Activated CD4-positive, alpha-beta T cell treated with anti-CD3 and anti-CD28 coated beads, Interleukin-2, amount 10 ng/mL, durations not matched to agents 24 days and 14 days (primary cell): ENCODE data around the gene ZNF414. TPM values are rescaled to one million over a fixed set of nuclear protein-coding genes. Genes with fewer than 3 reads are reported as not detected.
A peak's percentile ranks its signal among the peaks of the same experiment; 100 is the strongest.
"Not testable (repeated sequence)": the region's sequence is repeated elsewhere in the genome, so short reads cannot be mapped to it uniquely, and the experiment has no call there.

ENCODE experiments used
- DNase-seq: peaks from one replicate; pipeline ENCODE4 v3.0.0; 2022
- H3K27ac Mint-ChIP-seq: one replicate; pipeline ENCODE4 v1.8.0; 2022; ENCODE audit warnings: mild to moderate bottlenecking, mixed read lengths
- H3K27me3 Mint-ChIP-seq: one replicate; pipeline ENCODE4 v1.8.0; 2022; ENCODE audit warnings: mixed read lengths
- H3K36me3 Mint-ChIP-seq: one replicate; pipeline ENCODE4 v1.8.0; 2022; ENCODE audit warnings: low read depth, mild to moderate bottlenecking, mixed read lengths
- H3K4me1 Mint-ChIP-seq: one replicate; pipeline ENCODE4 v1.8.0; 2021; ENCODE audit warnings: mixed read lengths
- H3K4me3 Mint-ChIP-seq: one replicate; pipeline ENCODE4 v1.8.0; 2022; ENCODE audit warnings: mild to moderate bottlenecking, moderate library complexity, mixed read lengths
- H3K9me3 Mint-ChIP-seq: one replicate; pipeline ENCODE4 v1.8.0; 2021; ENCODE audit warnings: mixed read lengths
- intact Hi-C: fragments of 100-400 bp; cut with micrococcal nuclease; formaldehyde crosslinking; loops from one replicate; pipeline ENCODE4 v1.15.1; 2023
- total RNA-seq: library from RNA; stranded (reverse); gene quantifications from 2 replicates; pipeline ENCODE4 v1.2.3, GENCODE V29; 2022

Gene ZNF414, protein sequence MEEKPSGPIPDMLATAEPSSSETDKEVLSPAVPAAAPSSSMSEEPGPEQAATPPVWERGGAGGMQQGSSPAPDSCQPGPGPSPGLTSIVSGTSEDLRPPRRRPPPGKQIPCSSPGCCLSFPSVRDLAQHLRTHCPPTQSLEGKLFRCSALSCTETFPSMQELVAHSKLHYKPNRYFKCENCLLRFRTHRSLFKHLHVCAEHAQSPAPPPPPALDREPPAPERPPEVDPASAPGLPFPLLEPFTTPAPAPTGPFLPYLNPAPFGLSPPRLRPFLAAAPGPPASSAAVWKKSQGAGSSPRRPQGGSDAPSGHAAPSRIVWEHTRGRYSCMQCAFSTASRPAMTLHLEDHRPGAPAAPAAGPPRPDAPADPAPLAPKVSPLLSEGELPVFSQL
- 18.1 and 25.6 TPM in 2 replicates for total RNA-seq

DNA sequence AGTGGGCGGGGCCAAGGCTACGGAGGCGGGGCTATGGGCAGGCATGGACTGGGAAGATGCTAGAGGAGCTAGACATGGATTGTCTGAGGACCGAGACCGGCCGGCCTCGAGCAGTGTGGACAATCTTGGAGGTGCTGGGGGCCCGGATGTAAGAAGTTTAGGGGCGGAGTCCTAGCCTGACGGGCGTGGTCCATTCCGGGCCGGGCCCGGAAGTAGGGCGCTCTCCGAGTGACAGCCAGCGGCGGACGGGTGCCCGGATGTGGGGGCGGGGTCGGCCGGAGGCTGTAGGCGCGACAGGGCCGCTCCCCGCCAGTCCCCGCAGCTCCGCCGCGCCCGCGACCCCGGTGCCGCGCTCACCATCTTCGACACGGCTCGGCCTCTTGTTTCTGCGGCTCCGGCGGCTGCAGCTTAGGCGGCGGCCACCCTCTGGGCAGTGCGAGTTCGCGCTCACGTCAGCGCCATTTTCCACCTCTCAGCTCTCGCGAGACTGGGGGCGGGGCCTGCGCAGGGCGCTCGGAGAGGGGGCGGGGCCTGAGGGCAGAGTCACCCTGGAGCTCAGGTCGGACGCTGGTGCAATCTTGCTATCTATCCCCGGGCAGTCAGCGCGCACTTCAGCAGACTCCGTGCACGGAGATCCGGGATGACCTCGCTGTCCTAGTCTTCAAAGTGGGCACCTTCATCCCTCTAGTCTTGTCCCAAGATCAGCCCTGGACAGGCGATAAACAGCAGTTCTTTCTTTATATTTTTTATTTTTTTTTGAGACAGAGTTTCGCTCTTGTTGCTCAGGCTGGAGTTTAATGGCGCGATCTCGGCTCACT, at the start of gene ZNF414:
ZNF414 (minus strand) TSS at position 481 of the 818 bp plus-strand sequence; CDS start at position 360, 121 bp downstream.
- peaks cover 38% of the 10 kb centered on the region for H3K4me1 Mint-ChIP-seq
- no peaks in the 10 kb centered on the region for H3K27me3 Mint-ChIP-seq
- H3K27ac Mint-ChIP-seq: peak within 1 kb of the TSS; percentile 100
- no peaks in the 10 kb centered on the region for H3K9me3 Mint-ChIP-seq
- H3K4me3 Mint-ChIP-seq: peak within 1 kb of the TSS; percentile 94
- H3K36me3 Mint-ChIP-seq: peaks cover 11% of the 10 kb centered on the region
- intact Hi-C loops: loop anchor here (1.0 to 2.0 kb wide), 4 partner anchors 55 to 124 kb away; partner anchors contain the start of genes HNRNPM, MARCHF2 and RAB11B
- peak; percentile 98 for DNase-seq

DNA sequence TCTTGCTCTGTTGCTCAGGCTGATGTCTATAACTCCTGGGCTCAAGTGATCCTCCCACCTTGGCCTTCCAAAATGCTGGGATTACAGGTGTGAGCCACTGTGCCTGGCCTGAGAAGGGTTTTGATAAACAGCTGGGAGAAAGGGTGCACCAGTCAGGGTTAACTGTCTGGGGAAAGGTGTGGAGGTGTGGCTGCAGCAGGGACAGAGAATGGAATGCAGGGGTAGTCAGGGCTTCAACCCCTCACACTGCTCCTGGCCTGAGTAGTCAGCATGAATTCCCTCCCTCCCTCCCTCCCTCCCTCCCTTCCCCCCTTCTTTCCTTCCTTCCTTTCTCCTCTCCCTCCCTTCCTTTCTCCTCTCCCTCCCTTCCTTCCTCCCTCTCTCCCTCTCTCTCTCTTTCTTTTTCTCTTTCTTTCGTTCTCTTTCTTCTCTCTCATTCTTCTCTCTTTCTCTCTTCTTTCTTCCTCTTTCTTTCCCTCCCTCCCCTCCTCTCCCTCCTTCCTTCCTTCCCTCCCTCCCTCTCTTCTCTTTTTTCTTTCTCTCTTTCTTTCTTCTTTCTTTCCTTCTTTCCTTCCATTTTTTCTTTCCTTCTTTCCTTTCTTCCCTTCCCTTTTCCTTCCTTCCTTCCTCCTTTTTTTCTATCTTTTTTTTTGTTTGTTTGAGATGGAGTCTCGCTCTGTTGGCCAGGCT, 47.3 kb upstream of the ZNF414 start:
- Mint-ChIP-seq H3K27me3 (no peaks in the 10 kb centered on the region), H3K9me3 (no peaks in the 10 kb centered on the region), H3K36me3 (peaks cover 31% of the 10 kb centered on the region), H3K4me1 (peaks cover 27% of the 10 kb centered on the region), H3K4me3 (no peak overlapping the region), H3K27ac (peak overlapping the region; percentile 78)
- intact Hi-C loops: no loop called here
- DNase-seq: no peak

DNA sequence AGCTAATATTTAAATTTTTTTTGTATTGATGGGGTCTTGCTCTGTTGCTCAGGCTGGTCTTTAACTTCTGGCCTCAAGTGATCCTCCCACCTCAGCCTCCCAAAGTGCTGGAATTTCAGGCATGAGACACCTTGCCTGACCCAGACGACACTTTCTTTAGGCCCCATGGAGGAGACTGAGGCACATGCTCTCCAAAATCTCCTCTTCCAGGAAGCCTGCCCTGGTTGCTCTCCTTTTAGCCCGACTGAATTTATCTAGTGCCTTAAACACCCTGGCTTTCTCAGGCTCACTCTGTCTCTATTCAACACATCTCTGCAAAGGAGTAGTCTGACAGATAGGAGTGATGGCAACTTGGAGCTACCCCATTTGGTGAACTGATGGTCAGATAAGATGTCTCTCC, 44.4 kb upstream of the ZNF414 start:
- Mint-ChIP-seq H3K27me3 (no peaks in the 10 kb centered on the region), H3K36me3 (peaks cover 33% of the 10 kb centered on the region), H3K4me1 (peaks cover 19% of the 10 kb centered on the region), H3K9me3 (no peaks in the 10 kb centered on the region), H3K27ac (peak overlapping the region; percentile 70), H3K4me3 (no peak overlapping the region)
- intact Hi-C loops: no loop called here
- DNase-seq: no peak

DNA sequence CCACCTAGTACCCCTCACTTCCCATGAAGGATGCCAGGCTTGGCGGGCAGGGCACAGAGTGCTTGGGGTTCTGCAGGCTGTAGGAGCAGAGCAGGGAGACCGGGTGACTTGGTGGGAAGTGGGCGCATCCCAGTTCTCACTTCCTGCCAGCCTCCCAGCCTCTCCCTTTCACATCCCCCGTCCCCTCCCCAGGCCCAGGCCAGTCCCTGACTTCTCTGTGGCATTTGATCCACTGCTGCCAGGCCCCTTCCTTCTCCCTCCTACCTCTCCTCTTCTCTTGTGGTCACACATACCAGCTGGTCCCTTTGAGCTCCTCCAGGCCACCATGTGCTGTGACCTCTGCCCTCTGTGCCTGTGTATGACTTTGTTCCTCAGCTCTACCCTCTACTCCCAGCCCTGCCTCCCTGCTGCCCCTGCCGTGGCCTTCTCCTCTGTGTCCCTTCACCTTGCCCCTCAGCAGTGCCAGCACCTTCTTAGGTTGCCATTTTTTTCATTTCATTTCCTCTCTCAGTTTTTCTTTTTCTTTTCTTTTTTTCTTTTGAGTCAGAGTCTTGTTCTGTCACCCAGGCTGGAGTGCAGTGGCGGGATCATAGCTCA, 43.8 kb upstream of the ZNF414 start:
- Mint-ChIP-seq H3K36me3 (peaks cover 37% of the 10 kb centered on the region), H3K4me1 (peaks cover 19% of the 10 kb centered on the region), H3K9me3 (no peaks in the 10 kb centered on the region), H3K27me3 (no peaks in the 10 kb centered on the region), H3K4me3 (no peak overlapping the region), H3K27ac (peak overlapping the region; percentile 86)
- no peak for DNase-seq
- intact Hi-C loops: no loop called here

DNA sequence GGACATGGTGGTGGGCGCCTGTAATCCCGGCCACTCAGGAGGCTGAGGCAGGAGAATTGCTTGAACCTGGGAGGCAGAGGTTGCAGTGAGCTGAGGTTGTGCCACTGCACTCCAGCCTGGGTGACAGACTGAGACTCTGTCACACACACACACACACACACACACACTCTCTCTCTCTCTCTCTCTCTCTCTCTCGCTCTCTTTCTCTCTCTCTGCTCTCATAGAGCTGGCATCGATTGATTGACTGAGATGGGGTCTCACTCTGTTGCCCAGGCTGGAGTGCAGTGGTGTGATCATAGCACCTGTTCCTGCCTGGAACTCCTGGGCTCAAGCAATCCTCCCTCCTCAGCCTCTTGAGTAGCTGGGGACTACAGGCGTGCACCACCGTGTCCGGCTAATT, 39.8 kb upstream of the ZNF414 start:
- not testable (repeated sequence) for H3K27ac Mint-ChIP-seq

DNA sequence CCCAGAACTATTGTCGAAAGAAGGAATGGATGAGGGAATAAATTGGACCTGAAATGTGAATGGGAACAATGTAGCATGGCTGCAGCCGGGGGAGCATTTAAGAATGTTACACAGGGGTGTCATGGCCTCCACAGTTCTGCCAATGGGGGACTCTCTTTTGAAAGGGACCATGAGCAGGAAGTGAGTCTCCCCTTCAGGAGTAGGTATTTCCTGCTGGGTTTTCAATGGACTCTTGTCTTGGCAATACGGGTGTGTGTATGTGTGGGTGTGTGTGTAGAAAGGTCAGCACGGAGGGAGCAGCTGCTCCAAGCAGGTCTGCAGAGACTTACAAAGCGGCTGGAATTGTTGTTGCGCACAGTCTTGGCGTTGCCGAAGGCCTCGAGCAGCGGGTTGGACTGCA, 38.8 kb upstream of the ZNF414 start:
- intact Hi-C loops: no loop called here
- H3K9me3 Mint-ChIP-seq: no peaks in the 10 kb centered on the region
- no peak for DNase-seq
- H3K36me3 Mint-ChIP-seq: peaks cover 41% of the 10 kb centered on the region
- no peaks in the 10 kb centered on the region for H3K27me3 Mint-ChIP-seq
- H3K4me3 Mint-ChIP-seq: no peak overlapping the region
- H3K27ac Mint-ChIP-seq: no peak overlapping the region
- H3K4me1 Mint-ChIP-seq: peaks cover 9% of the 10 kb centered on the region

More for the DNA sequence above, 39.8 kb upstream of the ZNF414 start:
- DNase-seq, H3K4me3 Mint-ChIP-seq, H3K9me3 Mint-ChIP-seq, H3K27me3 Mint-ChIP-seq, intact Hi-C loops: not testable (repeated sequence)
- H3K4me1 Mint-ChIP-seq: peaks cover 14% of the 10 kb centered on the region
- H3K36me3 Mint-ChIP-seq: peaks cover 42% of the 10 kb centered on the region

DNA sequence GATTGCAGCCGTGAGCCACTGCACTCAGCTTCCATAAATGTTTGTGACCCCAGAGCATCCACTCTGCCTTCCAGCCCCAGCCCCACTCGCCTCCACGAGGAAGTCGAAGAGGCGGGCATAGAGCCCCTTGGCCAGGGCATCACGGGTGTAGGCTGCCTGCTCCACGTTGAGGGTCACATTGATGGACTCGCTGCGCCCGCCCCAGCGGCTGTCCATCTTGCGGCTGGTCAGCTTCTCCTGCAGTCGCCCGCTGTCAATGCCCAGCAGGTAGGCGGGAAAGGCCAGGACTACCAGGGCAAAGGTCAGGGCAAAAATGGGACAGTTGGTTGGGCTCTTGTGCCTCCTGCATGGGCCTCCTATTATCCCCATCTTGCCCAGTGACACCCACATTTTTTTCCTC, 36.1 kb upstream of the ZNF414 start:
- no peak overlapping the region for H3K4me3 Mint-ChIP-seq
- peaks cover 5% of the 10 kb centered on the region for H3K4me1 Mint-ChIP-seq
- H3K36me3 Mint-ChIP-seq: peaks cover 54% of the 10 kb centered on the region
- intact Hi-C loops: no loop called here
- no peak overlapping the region for H3K27ac Mint-ChIP-seq
- no peaks in the 10 kb centered on the region for H3K27me3 Mint-ChIP-seq
- DNase-seq: no peak
- H3K9me3 Mint-ChIP-seq: no peaks in the 10 kb centered on the region

DNA sequence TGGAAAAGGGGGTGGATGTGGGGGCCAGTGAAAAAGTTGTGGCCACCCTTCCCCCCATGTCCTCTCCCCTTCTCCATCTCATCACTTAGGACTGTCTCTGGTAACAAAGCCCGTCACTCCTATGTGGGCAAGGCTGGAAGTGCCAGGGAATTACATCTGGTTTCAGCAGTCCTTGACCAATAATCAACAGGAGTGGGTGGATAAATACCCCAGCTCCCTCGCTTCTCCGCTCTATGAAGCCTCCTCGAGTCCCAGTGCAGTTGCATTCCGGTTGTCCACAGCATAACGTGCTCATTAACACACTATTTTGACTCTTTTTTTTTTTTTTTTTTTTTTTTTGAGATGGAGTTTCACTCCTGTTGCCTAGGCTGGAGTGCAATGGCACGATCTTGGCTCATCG, 31.8 kb upstream of the ZNF414 start:
- H3K36me3 Mint-ChIP-seq: peaks cover 33% of the 10 kb centered on the region
- no peaks in the 10 kb centered on the region for H3K9me3 Mint-ChIP-seq
- intact Hi-C loops: no loop called here
- H3K27me3 Mint-ChIP-seq: no peaks in the 10 kb centered on the region
- no peak overlapping the region for H3K4me3 Mint-ChIP-seq
- no peak overlapping the region for H3K27ac Mint-ChIP-seq
- DNase-seq: no peak
- peaks cover 2% of the 10 kb centered on the region for H3K4me1 Mint-ChIP-seq

DNA sequence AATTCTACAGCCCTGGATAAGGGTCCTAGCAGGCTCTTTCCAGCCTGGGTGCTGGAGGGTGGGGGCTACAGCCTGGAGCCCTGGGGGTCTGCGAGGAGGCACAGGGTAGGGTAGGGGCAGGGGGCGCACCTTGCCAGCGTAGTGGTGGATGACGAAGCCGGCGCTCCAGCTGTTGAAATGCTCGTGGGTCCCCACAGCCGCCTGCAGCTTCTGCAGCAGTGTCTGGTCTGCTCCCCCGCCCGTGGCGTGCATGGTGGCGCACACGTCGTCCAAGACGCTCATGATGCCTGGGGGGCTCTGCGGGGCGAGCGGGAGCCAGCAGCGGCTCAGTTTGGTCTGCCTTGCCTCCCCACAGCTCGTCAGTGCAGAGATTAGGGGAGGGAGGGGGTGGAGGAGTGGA, 30.2 kb upstream of the ZNF414 start:
- intact Hi-C loops: no loop called here
- Mint-ChIP-seq H3K27ac (no peak overlapping the region), H3K9me3 (no peaks in the 10 kb centered on the region), H3K4me1 (peaks cover 2% of the 10 kb centered on the region), H3K4me3 (no peak overlapping the region), H3K27me3 (no peaks in the 10 kb centered on the region), H3K36me3 (peaks cover 39% of the 10 kb centered on the region)
- no peak for DNase-seq

DNA sequence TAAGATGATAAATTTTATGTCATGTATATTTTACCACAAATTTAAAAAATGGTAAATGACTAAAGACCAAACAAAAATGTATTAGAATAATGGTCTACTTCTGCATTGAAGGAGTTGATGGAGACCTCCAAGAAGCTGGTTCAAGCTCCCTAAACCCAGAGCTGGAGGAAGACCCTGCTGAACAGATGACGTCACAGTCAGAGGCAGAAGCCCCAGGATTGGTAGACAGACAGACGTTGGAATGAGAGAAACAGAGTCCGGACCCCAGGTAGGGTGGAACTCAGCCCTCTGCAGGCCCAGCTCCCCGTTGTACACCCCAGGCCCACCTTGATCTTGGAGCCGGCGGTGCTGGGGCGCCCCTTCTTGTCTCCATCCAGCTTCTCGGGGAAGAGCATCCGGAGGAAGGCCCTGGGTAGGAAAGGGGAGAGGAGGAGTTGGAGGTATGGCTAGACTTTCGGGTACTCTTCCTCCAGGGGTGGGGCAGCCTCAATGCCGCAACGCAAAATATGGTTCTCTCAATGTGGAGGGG, 25.7 kb upstream of the ZNF414 start:
- Mint-ChIP-seq H3K27ac (no peak overlapping the region), H3K4me3 (no peak overlapping the region), H3K36me3 (peaks cover 42% of the 10 kb centered on the region), H3K9me3 (no peaks in the 10 kb centered on the region), H3K4me1 (no peaks in the 10 kb centered on the region), H3K27me3 (no peaks in the 10 kb centered on the region)
- intact Hi-C loops: no loop called here
- DNase-seq: no peak

DNA sequence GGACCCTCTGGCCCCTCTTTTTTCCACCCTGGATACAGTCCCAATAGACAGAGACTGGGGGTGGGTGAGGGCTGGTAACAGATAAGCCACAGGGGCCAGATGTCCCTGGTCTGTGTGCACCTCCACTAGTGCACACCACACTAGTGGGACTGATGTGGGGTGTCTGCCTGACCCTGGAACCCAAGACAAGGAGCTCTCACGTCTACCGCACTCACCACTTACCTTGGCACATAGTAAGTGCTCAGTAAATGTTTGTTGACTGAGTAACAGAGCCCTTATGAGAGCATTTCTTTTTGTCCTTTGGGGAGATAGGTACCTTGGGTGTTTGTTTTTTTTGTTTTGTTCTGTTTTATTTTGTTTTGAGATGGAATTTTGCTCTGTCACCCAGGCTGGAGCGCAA, 23.1 kb upstream of the ZNF414 start:
- H3K9me3 Mint-ChIP-seq: no peaks in the 10 kb centered on the region
- intact Hi-C loops: no loop called here

DNA sequence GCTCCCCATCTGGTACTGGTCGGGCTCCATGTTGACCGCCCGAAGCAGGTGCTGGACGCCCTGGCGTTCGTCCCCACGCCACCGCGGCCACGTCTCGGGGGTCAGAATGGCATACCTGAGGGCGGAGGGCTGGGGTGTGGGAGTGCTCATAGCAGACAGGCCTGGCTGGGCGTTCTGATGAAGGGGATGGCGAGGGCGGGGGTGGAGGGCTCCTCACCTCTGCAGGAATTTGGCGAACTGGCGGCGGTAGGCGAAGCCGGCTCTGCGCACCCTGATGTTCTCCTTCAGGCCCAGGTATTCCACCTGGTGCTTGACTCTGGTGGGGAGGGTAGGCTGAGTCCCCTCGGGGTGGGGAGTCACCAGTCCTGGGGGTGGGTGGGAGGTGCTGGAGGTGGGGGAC, 22.3 kb upstream of the ZNF414 start:
- DNase-seq: no peak
- no peaks in the 10 kb centered on the region for H3K27me3 Mint-ChIP-seq
- no peak overlapping the region for H3K27ac Mint-ChIP-seq
- no peaks in the 10 kb centered on the region for H3K9me3 Mint-ChIP-seq
- H3K4me1 Mint-ChIP-seq: no peaks in the 10 kb centered on the region
- intact Hi-C loops: no loop called here
- H3K4me3 Mint-ChIP-seq: no peak overlapping the region
- H3K36me3 Mint-ChIP-seq: peaks cover 49% of the 10 kb centered on the region

More for the DNA sequence above, 23.1 kb upstream of the ZNF414 start:
- Mint-ChIP-seq H3K27ac (no peak overlapping the region), H3K27me3 (no peaks in the 10 kb centered on the region), H3K4me1 (no peaks in the 10 kb centered on the region), H3K36me3 (peaks cover 47% of the 10 kb centered on the region), H3K4me3 (no peak overlapping the region)
- no peak for DNase-seq

DNA sequence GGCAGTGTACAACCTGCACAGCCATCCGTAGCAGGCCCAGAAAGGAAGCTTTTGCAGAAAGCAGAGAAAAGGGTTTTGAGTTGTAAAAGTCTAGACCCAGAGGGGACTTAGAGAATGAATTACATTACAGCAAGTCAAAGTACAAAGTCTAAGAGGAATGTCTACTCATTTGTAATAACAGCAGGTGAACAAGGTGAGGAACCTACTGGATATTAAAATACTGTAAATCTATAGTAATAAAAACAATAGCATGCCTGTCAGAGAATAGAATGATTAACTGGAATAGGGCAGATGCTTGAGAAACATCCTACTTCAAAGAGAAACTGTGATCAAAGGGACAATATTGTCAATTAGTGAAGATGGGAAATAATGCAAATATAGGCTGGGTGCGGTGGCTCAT, 18.3 kb upstream of the ZNF414 start:
- peaks cover 3% of the 10 kb centered on the region for H3K4me1 Mint-ChIP-seq
- no peak overlapping the region for H3K4me3 Mint-ChIP-seq
- DNase-seq: no peak
- peaks cover 67% of the 10 kb centered on the region for H3K36me3 Mint-ChIP-seq
- H3K9me3 Mint-ChIP-seq: no peaks in the 10 kb centered on the region
- H3K27ac Mint-ChIP-seq: no peak overlapping the region
- intact Hi-C loops: no loop called here
- H3K27me3 Mint-ChIP-seq: no peaks in the 10 kb centered on the region
